Thoracic aorta (tissue), 2 donors: ENCODE data around the gene SAYSD1. TPM values are rescaled to one million over a fixed set of nuclear protein-coding genes. Genes with fewer than 3 reads are reported as not detected.
"Not testable (repeated sequence)": the region's sequence is repeated elsewhere in the genome, so short reads cannot be mapped to it uniquely, and the experiment has no call there.

Source experiments
- ATAC-seq: fragments of 150-250 bp; one replicate; pipeline ENCODE4 v1.8.0; 2017; ENCODE audit warnings: low read depth; ENCODE audit not compliant: insufficient number of reproducible peaks, low FRiP score
- DNase-seq: peaks from one replicate; pipeline ENCODE4 v3.0.0-alpha.2; 2020; ENCODE audit warnings: low spot score
- H3K27ac ChIP-seq, 2 donors: fragments of 200-600 bp; sonication (generic); 1 replicate in 1 of 2; 2 replicates in 1 of 2; pipeline ENCODE4 v1.5.1; 2016; ENCODE audit warnings: mild to moderate bottlenecking in 2 of 2, moderate library complexity in 2 of 2
- H3K27me3 ChIP-seq: fragments of 200-600 bp; sonication (generic); replicated peaks from 2 replicates; pipeline ENCODE4 v1.6.0; 2016; ENCODE audit warnings: mild to moderate bottlenecking; ENCODE audit not compliant: insufficient read depth
- H3K36me3 ChIP-seq: fragments of 200-600 bp; sonication (generic); one replicate; pipeline ENCODE4 v1.5.1; 2016
- H3K4me1 ChIP-seq, 2 donors: fragments of 200-600 bp; sonication (generic); 1 replicate in 1 of 2; 2 replicates in 1 of 2; pipeline versions ENCODE4 v1.5.1 to v1.6.0; 2016; ENCODE audit warnings: low read depth in 2 of 2, mild to moderate bottlenecking in 1 of 2; ENCODE audit not compliant: control insufficient read depth in 1 of 2
- H3K4me3 ChIP-seq: fragments of 200-600 bp; sonication (generic); 2 replicates; pipeline ENCODE4 v1.5.1; 2016; ENCODE audit warnings: mild to moderate bottlenecking
- H3K9me3 ChIP-seq: fragments of 200-600 bp; sonication (generic); 2 replicates; pipeline ENCODE4 v1.5.1; 2016
- CTCF ChIP-seq: fragments of 200-600 bp; sonication (generic); IDR thresholded peaks from one replicate; pipeline ENCODE4 v1.5.1; 2019; ENCODE audit warnings: antibody characterized with exemption
- total RNA-seq, 2 donors: library from RNA; depleted of rRNA; stranded (reverse); fragments of >200 nt; gene quantifications; one replicate each; pipeline versions ENCODE4 v1.1.0 to v1.2.3, GENCODE V29; 2016

Gene SAYSD1
- total RNA-seq, 2 donors from 2014 or later: 16.2 to 16.5 TPM

- Histone ChIP-seq H3K4me1 (no peaks in the 10 kb centered on the region), H3K27me3 (no peaks in the 10 kb centered on the region), H3K36me3 (no peaks in the 10 kb centered on the region), H3K27ac (no peak overlapping the region), H3K9me3 (no peaks in the 10 kb centered on the region), H3K4me3 (no peak overlapping the region)
- ATAC-seq (no peak), DNase-seq (no peak)
- TF ChIP-seq CTCF: no peak
Observed at GRCh38 chr6:39137245-39137644, 22.3 kb upstream of the SAYSD1 start.

GRCh38 chr6:39136207-39136606 lies 21.2 kb upstream of the SAYSD1 start:
- not testable (repeated sequence) for H3K27me3 ChIP-seq, H3K9me3 ChIP-seq, DNase-seq, H3K4me1 ChIP-seq, ATAC-seq, H3K4me3 ChIP-seq, H3K27ac ChIP-seq, H3K36me3 ChIP-seq

- H3K27me3 ChIP-seq, H3K4me3 ChIP-seq, H3K4me1 ChIP-seq, ATAC-seq, H3K36me3 ChIP-seq, H3K27ac ChIP-seq, H3K9me3 ChIP-seq, DNase-seq: not testable (repeated sequence)
Observed at GRCh38 chr6:39134761-39135160, 19.8 kb upstream of the SAYSD1 start.

- H3K36me3 ChIP-seq: no peaks in the 10 kb centered on the region
- no peak for DNase-seq
- no peaks in the 10 kb centered on the region for H3K4me1 ChIP-seq
- no peaks in the 10 kb centered on the region for H3K9me3 ChIP-seq
- H3K27me3 ChIP-seq: no peaks in the 10 kb centered on the region
- TF ChIP-seq CTCF: no peak
- ATAC-seq: no peak
- H3K4me3 ChIP-seq: no peak overlapping the region
- H3K27ac ChIP-seq: no peak overlapping the region
Observed at GRCh38 chr6:39130691-39131090, 15.7 kb upstream of the SAYSD1 start.

- Histone ChIP-seq H3K9me3 (no peaks in the 10 kb centered on the region), H3K36me3 (no peaks in the 10 kb centered on the region), H3K27me3 (no peaks in the 10 kb centered on the region), H3K27ac (no peak overlapping the region), H3K4me3 (no peak overlapping the region), H3K4me1 (no peaks in the 10 kb centered on the region)
- DNase-seq (no peak), ATAC-seq (no peak)
- no peak for TF ChIP-seq CTCF
Observed at GRCh38 chr6:39128832-39129231, 13.8 kb upstream of the SAYSD1 start.

- no peak for TF ChIP-seq CTCF
- no peaks in the 10 kb centered on the region for H3K36me3 ChIP-seq
- H3K4me1 ChIP-seq: no peaks in the 10 kb centered on the region
- DNase-seq: no peak
- ATAC-seq: no peak
- no peak overlapping the region for H3K27ac ChIP-seq
- H3K9me3 ChIP-seq: no peaks in the 10 kb centered on the region
- H3K27me3 ChIP-seq: no peaks in the 10 kb centered on the region
- no peak overlapping the region for H3K4me3 ChIP-seq
Observed at GRCh38 chr6:39128106-39128505, 13.1 kb upstream of the SAYSD1 start.
